GM19455 (cell line): ENCODE data around the gene MYH9.

Experiments
- ATAC-seq: cut with Tn5 transposase; IDR thresholded peaks from one replicate; pipeline ENCODE4 v1.9.1; 2021; ENCODE audit not compliant: unreplicated experiment

MYH9 gene

DNA sequence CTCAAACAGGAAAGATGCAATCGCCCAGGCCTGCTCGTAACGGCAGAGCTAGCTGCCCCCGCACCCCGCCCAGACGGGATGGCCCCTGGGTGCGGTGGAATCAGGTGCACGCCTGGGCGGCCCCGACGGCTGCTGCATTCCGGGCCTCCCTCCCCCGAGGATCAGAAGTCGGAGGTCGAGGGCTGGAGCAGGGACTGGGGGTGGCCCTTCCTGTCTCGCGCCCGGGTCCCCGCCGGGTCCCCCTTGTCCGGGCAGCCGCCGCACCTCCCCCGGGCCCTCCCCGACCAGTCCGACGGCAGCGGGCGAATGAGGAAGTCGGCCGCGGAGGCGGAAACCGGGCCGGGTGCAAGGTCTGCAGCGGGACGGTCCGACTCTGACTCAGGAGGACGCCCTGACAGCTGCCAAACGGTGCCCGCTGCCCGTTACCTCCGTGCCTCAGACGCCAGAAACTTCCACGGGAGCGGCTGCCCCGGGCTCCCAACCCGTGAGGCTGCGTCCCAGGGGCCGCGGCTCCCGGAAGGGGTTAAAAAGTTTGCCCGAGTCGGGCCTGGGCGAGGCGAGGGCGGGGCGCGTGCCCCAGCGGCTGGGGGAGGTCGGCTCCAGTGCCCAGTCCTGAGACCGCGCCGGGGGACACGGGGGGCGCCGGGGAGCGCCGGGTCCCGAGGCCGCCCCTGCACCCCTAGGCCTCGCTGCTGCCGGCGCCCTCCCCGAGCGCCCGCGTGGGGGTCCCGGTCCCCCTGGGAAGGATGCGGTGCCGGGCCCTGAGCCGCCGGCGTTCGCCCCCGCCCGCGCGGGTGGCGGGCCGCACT lies 663 bp downstream of the MYH9 start:
- peak; percentile 26 for ATAC-seq

DNA sequence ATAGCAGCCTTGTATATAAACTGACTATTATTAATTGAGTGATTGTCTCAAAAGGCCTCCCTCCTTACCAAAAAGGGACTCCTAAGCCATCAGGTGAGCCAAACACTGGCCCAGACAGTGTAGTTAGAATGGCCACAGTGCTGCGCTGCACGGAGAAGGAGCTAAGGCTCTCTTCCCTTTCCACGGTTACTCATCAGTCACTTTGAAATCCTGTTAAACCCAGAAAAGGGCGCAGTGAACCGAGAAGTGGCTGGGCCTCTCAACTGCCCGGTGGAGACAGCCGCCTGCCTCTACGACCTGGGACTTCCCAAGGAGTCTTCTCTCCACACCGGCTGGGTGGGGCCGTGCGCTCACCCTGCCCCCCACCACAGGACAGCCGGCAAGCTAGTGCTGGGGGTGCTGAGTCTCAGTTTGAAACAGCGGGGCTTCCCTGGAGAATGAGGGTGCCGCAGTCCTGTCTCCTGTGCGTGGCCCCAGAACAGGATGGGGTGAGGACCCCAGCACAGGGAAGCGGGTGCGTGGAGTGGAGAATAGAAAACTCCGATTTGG lies 1.3 kb downstream of the MYH9 start:
- ATAC-seq = peak; percentile 4

DNA sequence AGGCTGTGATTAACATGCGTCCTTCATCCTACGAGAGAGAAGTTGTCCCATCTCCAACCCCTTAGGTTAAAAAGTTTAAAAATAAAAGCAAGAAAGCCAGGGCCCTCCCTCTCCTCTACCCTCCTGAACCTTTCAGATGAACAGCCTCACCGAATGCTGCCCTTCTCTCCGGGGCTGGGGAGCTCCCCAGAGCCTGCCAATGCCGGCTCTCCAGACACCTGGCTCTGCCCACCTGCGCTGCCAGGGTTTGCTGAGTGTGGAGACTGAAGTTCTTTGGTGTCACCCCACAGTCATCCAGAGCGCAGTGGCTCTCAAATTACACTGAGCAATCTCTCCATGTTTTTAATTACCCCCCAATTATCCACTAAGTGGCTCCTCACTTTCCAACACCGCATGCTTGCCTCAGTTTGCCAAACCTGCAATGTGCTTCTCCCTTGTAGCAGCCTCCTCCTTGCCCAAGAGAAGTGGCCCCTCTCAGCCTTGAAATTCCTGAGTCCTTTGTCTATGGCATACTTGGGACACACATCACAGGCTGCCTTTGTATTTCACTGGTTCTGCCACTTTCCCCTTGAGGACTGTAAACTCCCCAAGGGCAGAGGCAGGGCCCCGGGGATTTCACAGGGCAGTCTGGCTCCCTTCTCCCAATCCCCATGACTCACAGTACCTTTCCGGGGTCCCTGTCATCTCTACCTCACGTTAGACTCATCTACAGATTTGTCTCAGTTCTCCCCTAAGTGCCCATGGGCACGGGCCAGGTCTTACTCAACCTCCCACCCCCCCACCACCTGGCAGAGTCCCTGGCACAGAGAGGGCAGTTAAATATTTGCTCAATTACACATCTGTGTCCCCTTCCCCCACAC lies 2.0 kb downstream of the MYH9 start:
- ATAC-seq = no peak

DNA sequence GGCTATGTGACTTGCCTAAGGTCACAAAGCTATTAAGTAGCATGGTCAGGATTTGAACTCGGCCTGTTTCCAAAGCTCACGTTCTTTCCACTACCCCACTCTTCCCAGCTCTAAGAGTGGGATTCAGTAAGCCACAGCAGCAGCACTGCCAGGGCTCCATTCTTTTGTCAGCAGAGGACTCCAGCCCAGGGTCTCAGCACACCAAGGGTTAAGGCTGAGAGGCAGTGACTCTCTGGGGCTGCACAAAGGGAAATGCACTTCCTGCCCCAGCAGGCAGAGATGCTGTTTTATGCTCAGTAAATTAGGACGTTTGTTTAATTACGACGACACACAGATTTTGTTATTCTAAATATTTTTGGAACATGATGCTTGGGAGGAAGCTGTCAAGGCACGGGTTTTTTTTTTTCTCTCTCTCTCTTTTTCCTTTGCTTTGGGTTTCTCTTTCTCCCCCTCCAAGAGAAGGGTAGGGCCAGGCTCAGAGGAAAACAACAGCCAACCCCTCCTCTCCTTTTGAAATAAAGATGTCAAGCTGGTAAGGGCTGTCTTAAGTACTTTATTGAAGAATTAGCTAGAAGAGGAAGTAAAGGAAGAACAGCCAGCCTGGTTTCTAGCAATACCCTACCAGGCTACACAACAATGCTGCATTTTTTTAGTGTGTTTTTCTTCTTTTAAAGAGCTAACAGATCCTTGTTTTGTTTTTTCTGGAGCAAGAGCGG lies 2.8 kb downstream of the MYH9 start:
- no peak for ATAC-seq

DNA sequence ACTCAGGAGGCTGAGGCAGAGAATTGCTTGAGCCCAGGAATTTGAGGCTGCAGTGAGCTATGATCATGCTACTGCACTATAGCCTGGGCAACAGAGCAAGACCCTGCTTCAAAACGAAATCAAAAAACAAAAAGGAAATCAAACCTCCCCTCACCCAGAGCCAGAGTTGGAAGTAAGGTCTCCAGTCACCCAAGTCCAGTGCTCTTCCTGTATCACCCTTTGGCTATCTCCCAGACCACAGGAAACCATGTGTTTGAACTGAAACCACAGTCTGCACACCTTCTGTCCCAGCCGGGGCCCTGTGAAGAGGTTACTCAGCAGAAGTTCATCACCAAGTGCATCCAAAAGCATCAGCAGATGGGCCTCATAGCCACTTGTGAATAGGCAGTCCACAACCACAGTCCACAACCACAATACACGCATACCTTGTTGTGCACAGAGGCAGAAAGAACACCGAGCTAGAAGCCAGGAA lies 4.6 kb downstream of the MYH9 start:
- no peak for ATAC-seq

DNA sequence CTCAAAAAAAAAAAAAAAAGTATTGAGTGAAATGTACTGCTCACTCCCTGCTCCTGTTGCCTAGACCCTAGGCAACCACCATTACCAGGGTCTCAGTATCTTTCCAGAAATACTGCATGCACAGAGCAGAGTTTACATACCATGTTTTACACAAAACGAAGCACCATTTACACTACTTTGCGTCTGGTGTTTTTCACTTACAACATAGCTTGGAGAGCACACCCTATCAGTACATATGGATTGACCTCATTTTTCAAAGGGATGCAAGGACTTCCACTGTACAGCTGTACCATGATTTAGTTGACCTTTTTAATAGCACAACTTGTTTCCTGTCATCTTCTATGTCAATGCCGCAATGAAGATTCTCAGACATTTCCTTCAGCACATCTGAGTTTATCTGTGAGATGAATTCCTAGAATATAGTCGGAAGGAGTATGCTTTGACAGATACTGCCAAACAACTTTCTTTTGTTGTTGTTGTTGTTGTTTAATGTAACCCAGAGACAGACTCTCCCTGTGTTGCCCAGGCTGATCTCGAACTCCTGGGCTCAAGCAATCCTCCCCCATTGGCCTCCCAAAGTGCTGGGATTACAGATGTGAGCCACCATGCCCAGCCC lies 6.1 kb downstream of the MYH9 start:
- ATAC-seq = no peak

DNA sequence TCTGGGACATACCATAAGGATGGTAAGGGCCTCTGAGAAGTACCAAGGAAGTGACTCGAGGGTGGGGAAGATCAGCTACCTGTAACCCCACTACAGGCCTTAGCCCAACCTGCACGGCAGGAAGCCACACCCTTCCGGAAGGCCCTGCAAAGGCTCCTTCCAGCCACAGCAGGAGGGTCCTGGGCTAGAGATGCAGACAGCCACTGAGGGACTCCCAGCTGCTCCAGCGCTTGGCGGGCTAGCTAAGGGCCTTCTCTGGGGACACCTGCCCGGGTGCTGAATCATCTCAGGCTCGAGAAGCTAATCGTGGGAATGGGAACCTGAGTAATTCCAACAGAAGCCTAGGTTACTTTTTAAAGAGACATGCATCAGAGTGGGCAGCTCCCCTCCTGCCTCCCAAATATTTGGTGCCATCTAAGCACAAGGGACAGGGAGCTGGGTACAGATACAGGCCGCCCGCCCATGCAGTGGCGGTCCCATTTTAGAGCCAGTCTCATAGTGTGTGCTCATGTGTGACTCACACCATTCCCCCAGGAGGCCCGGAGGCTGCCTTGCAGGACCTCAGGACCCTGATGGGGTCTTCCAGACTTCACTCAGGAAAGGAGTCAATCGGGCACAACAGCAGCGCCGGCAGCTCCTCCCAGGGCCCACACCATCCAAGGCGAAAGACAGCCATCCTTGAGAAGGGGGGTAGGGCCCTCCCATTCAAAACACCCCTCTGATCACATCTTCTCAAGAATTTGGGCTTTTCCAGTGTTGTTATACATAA lies 8.0 kb downstream of the MYH9 start:
- no peak for ATAC-seq

DNA sequence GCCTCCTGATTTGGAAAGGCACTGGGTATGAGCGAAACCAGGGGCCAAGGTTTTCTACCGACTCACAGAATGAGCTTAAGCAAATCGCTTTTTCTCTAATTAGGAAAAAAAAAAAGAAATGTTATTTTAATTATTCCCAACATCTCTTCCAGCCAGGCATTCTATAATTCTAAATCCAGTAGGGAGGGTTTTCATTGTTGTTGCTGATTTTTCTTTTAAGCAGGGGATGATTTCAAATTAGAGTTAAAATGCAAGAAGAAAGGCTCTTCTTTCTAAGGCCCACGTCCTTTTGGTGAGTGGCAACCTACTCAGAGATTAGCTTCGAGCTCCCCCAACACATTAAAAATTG lies 8.9 kb downstream of the MYH9 start:
- no peak for ATAC-seq

DNA sequence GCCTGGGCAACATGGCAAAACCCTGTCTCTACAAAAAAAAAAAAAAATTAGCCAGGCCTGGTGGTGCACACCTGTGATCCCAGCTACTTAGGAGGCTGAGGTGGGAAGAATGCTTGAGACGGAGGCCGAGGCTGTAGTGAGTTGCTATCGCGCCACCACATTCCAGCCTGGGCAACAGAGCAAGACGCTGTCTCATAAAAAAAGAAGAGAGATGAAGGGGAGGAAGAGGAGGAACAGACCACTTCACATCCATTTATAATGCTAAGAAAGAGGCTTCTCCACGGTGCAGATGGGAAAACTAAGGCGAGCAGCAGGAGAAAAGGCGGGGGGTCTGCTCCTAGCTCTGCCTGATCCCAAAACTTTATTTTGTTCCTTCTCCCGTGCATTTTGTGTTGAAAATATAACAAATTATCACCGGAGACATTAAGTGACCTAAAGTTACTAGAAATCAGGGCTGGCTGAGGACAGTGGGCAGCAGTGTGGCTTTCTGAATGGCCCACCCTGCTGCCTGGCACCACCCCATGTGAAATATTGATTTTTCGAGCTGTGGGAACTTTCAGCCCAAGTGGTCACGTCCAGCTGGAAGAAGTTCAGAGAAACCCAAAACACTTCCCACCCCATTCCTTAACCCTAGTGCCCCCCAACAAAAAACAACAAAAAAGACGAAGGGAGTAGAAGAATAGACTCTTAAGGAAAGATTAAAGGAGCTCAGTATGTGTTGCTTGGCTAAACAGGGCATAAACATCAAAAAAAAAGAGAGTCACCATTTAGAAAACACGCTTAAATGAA lies 9.5 kb downstream of the MYH9 start:
- ATAC-seq = no peak

DNA sequence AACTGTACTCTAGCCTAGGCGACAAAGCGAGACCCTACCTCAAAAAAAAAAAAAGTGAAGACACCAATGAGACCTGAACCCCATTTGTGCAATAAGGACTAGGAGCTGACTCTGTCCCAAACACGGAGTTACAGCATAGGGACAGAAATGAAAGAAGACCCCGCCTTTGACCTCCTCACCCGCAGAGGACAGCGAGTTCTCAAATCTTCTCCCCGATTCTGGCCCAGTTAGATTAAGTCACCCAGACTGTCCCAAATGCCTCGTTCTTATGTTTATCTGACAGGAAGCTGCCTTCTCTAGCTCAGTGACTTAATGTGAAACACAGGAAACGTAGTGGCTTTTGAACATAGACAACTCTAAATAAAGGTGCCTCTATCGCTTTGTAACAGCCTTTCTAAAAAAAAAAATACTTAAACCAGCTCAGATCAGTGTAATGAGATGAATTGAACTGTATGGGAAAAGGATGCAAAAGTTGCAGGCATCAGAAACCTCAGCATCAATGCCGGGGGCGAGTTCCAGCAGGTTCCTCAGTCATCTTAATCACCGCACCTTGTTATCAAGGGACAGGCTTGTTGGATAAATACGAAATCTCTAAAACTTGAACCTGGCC lies 10.6 kb downstream of the MYH9 start:
- ATAC-seq = no peak

DNA sequence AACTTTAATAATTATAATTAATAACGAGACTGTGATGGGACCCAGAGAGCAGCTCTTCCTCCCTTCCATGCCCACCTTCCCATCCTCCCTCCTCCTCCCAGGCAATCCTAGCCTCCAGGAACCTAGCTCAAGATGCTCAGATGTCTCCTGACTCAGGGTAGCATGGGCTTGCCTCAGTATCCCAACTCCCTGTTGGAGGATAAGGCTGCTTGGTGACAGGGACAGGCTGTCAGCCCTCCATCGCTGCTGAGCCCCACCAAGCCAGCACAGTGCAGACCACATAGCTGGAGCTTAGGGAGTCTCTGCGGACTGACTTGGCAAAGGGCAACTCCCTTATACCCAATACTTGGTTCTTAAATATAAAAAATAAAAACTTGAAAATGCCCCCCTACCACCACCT lies 11.5 kb downstream of the MYH9 start:
- ATAC-seq = no peak

DNA sequence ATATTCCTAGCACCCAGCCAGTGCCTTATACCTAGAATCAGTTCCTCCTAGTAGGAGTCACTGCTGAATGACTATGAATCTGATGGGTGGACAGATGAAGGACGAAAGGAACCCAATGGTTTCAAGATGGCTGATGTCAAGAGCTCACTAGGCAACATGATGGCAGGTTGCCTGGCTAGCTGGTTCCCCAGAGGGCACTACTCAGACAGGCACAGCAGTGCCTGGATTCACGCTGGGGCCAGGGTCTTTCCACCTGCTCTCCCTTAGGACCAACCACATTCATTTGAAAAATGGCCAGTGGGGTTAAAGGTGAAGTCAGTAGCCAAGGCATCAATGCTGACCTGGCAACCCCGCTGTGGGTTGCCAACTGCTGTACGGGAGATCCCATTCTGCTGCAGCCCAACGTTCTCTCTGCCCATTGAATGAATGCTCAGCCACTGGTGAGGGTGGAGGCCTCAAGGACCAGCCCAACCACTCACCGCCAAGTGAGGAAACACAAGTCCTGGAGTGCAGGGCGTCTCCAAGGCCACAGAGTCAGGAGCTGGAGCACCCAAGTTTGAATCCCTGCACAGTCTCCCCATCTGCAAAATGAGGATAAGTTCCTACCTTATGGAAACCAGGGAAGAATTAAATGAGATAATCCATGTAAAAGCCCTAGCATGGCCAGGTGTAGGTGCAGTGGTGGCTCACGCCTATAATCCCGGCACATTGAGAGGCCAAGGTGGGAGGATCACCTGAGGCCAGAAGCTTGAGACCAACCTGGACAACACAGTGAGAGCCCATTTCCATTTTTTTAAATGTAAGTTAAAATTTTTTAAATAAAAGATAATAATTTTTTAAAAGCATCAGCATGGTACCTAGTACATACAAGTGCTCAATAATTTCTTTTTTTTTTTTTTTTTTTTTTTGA lies 12.4 kb downstream of the MYH9 start:
- no peak for ATAC-seq

DNA sequence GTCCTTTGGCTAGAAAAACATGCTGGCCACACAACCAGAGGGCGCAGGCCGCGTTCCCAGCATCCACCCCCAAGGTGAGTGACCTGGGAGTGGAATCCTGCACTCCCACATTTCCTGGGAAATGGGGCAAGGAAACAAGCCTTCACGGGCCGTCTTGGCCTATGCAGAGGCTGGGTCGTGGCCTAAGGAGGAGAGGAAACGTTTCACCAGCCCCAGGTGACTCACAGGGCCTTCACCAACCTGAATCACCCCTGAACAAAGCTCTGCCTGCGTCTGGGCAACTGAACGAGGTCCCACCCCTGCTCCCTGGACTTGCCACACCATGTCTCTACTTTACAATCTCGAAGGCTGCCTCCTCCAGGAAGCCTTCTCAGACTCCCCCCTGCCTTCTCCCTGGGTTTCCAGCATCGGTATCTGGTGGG lies 13.2 kb downstream of the MYH9 start:
- no peak for ATAC-seq

DNA sequence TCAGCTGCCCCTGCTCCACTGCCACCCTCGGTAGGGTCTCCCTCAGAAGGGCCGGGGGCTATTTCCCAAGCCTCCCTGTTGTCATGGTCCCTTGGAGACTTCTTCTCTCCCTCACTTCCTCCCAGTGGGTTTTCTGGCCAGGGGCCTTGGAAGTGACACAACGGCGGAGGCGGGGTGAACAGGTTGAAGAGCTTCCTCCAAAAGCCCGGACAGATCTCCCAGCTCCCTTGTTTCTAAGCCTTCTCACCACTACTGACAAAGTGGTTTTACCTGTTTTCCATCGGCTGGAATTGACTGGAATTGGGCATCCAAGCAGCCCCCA lies 14.5 kb downstream of the MYH9 start:
- no peak for ATAC-seq

DNA sequence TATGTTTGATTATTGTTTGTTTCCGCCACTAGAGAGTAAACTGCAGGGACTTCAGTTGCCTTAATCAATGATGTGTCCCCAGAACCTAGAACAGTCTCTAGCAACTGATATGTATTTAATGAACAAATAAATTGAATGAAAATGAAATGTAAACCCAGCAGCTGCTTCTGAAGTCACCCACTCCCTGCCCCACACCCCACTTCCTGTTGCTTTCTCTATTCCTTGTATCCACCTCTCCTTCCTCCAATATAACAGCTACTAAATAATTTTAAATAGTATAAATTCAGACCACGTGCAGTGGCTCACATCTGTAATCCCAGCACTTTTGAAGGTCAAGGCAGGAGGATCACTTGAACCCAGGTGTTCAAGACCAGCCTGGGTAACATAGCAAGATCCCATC lies 15.8 kb downstream of the MYH9 start:
- no peak for ATAC-seq

DNA sequence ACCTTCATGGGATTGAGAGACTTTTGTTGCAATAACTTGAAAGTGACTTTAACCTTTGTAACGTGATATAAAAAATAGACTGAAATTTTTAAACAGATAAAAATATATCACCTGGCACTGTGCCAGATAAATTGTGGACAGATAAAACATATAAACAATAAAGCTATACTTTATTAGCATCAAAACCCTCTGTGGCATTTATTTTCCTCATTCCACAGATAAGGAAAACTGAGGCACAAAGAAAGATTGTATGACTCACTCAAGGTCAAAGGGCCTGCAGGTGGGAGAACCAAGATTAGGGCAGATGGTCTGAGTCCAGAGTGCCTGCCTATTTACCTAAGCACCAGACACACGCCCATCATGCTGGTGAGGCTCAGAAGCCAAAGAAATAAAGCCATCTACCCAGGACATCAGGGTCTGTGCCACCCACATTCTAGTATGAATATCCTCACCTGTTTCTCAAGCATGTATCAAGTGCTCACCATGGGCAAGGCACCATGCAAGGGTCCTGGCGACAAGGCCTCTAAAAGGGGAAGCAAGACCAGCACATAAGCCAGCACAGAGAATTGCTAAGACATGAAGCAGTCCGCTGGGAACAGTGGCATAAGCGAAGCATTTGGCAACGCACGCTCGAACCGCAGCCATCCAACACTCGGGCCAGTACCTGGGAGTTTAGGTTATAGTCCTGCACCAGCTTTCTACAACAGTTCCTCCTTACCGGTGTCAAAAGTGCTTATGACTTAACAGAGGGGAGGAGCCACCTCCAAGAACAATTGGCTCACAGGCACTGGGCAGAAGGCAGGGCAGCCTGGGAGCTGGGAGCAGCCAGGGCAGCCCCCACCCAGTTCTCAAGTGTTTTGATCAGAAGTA lies 17.6 kb downstream of the MYH9 start:
- ATAC-seq = no peak
